ENCODE measurements around the gene RAB3IL1.
A peak's percentile ranks its signal among the peaks of the same experiment; 100 is the strongest.

Gene RAB3IL1

DNA sequence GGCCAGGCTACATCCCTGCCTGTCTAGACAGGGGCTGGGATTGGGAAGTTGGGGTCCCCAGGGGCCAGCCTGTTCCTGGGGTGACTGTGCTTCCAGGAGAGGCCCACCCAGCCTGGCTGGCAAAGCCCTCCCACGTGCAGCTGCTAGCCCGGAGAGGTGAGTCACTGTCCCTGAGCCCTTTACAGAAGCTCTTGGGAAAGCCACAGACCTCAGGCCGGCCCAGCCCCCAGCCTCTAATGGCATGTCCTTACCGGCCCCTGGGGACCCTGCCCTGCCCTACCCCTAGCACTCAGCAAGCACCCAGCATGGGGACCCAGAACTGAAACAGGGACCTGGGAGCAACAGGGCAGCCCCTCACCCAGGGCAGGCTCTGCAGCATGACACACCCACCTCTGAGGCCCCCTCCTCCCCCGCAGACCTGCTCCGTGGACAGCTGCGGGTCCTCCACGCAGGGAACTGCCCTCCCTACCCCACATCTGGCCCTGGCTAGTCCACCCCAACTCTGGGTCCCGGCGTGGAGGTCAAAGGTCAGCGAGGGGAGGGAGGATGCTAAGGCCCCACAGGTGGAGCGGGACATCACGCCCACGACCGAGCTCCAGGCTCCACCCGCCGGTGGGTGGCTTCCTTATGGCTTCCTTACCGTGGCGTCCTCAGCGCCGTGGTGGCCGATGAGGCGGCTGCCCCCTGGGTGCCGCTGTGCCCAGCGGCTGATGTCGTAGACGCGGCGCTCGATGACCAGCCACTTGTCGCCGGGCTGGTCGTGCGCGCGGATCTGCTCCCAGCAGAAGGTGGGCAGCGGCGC, 26.6 kb downstream of the RAB3IL1 start:
- Histone ChIP-seq H3K9me3 (ENCODE audit: control insufficient read depth, insufficient read depth, low read depth, low read length) (peaks cover 7% of the 10 kb centered on the region; the same call in 1 of the 2 replicates), H3K9ac (ENCODE audit: low read length) (peak overlapping the region; percentile 62), H3K36me3 (ENCODE audit: control insufficient read depth, insufficient read depth, low read length) (no peaks in the 10 kb centered on the region), H3K27ac (ENCODE audit: low read depth, low read length) (no peak overlapping the region), H3K4me3 (ENCODE audit: low read depth, low read length) (peak overlapping the region; percentile 95), H3K27me3 (ENCODE audit: control insufficient read depth, insufficient read depth, low read length) (no peaks in the 10 kb centered on the region; the same call in 1 of the 2 replicates), H3K4me1 (ENCODE audit: control insufficient read depth, insufficient read depth, low read length) (peaks cover 10% of the 10 kb centered on the region)

GRCh38 chr11:61889831-61890230, 27.5 kb downstream of the RAB3IL1 start:
- no peak overlapping the region for H3K27ac ChIP-seq (ENCODE audit: low read depth, low read length)

DNA sequence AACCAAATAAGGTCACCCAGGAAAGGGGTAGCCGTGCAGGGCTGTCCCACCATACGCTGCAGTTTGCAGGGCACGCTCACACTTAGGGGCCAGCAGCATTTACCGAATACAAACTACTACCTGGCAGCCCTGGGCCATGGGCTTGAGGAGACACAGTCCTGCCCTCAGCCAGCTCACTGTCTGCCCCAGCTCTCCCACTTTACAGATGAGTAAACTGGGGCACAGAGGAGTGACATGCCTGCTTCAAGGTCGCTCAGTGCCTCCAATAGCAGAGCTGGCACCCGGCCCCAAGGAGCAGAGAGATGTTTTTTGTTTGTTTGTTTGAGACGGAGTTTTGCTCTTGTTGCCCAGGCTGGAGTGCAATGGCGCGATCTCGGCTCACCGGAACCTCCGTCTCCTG, 28.8 kb downstream of the RAB3IL1 start:
- no peaks in the 10 kb centered on the region; the same call in 1 of the 2 replicates for H3K27me3 ChIP-seq (ENCODE audit: control insufficient read depth, insufficient read depth, low read length)
- H3K9me3 ChIP-seq (ENCODE audit: control insufficient read depth, insufficient read depth, low read depth, low read length) = peaks cover 7% of the 10 kb centered on the region; the same call in 1 of the 2 replicates
- H3K27ac ChIP-seq (ENCODE audit: low read depth, low read length) = no peak overlapping the region
- H3K9ac ChIP-seq (ENCODE audit: low read length) = no peak overlapping the region
- H3K4me3 ChIP-seq (ENCODE audit: low read depth, low read length) = no peak overlapping the region
- H3K4me1 ChIP-seq (ENCODE audit: control insufficient read depth, insufficient read depth, low read length) = peaks cover 15% of the 10 kb centered on the region
- H3K36me3 ChIP-seq (ENCODE audit: control insufficient read depth, insufficient read depth, low read length) = no peaks in the 10 kb centered on the region

More at GRCh38 chr11:61889831-61890230, 27.5 kb downstream of the RAB3IL1 start:
- no peaks in the 10 kb centered on the region; the same call in 1 of the 2 replicates for H3K27me3 ChIP-seq (ENCODE audit: control insufficient read depth, insufficient read depth, low read length)
- peak overlapping the region; percentile 95; the same call in 1 of the 2 replicates for H3K4me3 ChIP-seq (ENCODE audit: low read depth, low read length)
- H3K4me1 ChIP-seq (ENCODE audit: control insufficient read depth, insufficient read depth, low read length) = peaks cover 15% of the 10 kb centered on the region
- H3K9me3 ChIP-seq (ENCODE audit: control insufficient read depth, insufficient read depth, low read depth, low read length) = peaks cover 7% of the 10 kb centered on the region; the same call in 1 of the 2 replicates
- H3K9ac ChIP-seq (ENCODE audit: low read length) = no peak overlapping the region
- H3K36me3 ChIP-seq (ENCODE audit: control insufficient read depth, insufficient read depth, low read length) = no peaks in the 10 kb centered on the region

DNA sequence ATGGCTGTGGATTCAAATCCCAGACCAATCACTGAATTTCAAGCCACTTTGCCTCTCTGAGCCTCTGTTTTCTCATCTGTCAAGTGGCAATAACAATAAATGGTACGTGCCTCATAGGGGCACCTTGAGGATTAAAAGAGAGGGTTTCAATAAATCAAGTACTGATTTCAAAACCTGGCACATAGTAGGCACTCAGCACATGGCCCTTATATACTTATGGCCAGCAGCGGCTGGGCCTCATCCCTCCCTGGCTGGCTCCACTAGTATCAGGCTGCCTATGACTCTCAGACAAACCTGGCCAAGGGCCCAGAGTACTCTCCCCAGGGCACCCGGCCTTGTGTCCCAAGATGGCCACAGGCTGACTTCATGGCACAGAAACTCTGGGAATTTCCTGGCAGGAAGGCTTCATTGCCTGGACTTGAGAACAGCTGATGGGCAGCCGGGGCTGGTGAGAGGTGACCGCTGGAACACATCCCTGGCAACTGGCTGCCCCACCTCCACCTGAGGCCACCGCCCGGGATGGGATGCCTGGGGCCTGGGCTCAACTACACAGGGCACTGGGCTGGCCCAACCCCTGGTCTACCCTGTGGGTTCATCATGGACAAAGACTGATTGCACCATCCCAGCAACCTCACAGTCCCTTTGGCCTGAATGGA, 29.4 kb downstream of the RAB3IL1 start:
- Histone ChIP-seq H3K27me3 (ENCODE audit: control insufficient read depth, insufficient read depth, low read length) (no peaks in the 10 kb centered on the region; the same call in 1 of the 2 replicates), H3K36me3 (ENCODE audit: control insufficient read depth, insufficient read depth, low read length) (no peaks in the 10 kb centered on the region; the same call in 1 of the 2 replicates), H3K4me3 (ENCODE audit: low read depth, low read length) (no peak overlapping the region), H3K27ac (ENCODE audit: low read depth, low read length) (no peak overlapping the region), H3K4me1 (ENCODE audit: control insufficient read depth, insufficient read depth, low read length) (peaks cover 15% of the 10 kb centered on the region), H3K9me3 (ENCODE audit: control insufficient read depth, insufficient read depth, low read depth, low read length) (peaks cover 7% of the 10 kb centered on the region; the same call in 1 of the 2 replicates), H3K9ac (ENCODE audit: low read length) (no peak overlapping the region)

GRCh38 chr11:61886643-61887042, 30.7 kb downstream of the RAB3IL1 start:
- Histone ChIP-seq H3K4me1 (ENCODE audit: control insufficient read depth, insufficient read depth, low read length) (peaks cover 18% of the 10 kb centered on the region), H3K36me3 (ENCODE audit: control insufficient read depth, insufficient read depth, low read length) (no peaks in the 10 kb centered on the region; the same call in 1 of the 2 replicates), H3K4me3 (ENCODE audit: low read depth, low read length) (no peak overlapping the region), H3K27ac (ENCODE audit: low read depth, low read length) (no peak overlapping the region), H3K9me3 (ENCODE audit: control insufficient read depth, insufficient read depth, low read depth, low read length) (peaks cover 7% of the 10 kb centered on the region; the same call in 1 of the 2 replicates), H3K9ac (ENCODE audit: low read length) (no peak overlapping the region), H3K27me3 (ENCODE audit: control insufficient read depth, insufficient read depth, low read length) (no peaks in the 10 kb centered on the region)

GRCh38 chr11:61885784-61886580, 31.4 kb downstream of the RAB3IL1 start:
- no peak overlapping the region for H3K4me3 ChIP-seq (ENCODE audit: low read depth, low read length)
- no peak overlapping the region for H3K27ac ChIP-seq (ENCODE audit: low read depth, low read length)
- H3K27me3 ChIP-seq (ENCODE audit: control insufficient read depth, insufficient read depth, low read length) = no peaks in the 10 kb centered on the region
- H3K4me1 ChIP-seq (ENCODE audit: control insufficient read depth, insufficient read depth, low read length) = peaks cover 24% of the 10 kb centered on the region
- H3K9ac ChIP-seq (ENCODE audit: low read length) = no peak overlapping the region
- H3K36me3 ChIP-seq (ENCODE audit: control insufficient read depth, insufficient read depth, low read length) = no peaks in the 10 kb centered on the region; the same call in 1 of the 2 replicates
- H3K9me3 ChIP-seq (ENCODE audit: control insufficient read depth, insufficient read depth, low read depth, low read length) = peaks cover 7% of the 10 kb centered on the region; the same call in 1 of the 2 replicates

DNA sequence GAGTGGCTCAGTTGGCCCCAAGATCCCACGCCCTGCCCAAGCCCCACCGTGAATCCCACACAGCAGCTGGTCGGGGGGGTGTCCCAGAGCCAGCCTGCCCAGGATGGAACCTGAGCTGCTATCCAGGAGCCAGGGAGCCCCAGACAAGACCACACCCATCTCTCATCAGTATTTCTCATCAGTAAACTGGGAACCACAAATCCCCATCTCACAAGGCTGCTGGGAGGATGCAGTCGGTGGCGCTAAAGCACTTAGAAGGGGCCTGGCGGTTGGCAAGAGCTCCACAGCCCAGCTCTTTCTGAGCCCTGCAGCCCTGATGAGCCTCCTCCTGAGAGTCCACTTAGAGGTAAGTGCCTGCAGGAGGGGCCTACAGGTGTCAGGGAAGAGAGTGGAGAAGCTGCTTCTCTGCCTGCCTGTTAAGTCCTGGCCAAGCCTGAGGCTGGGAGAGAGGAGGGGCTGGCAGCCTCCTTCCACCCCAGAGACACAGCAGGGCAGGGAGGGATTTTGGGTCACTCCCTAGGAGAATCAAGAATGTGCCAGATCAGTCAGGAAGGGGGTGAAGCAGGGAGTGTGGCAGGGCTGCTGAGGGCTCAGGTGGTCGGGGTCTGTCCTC, 32.1 kb downstream of the RAB3IL1 start:
- H3K9me3 ChIP-seq (ENCODE audit: control insufficient read depth, insufficient read depth, low read depth, low read length) = peaks cover 7% of the 10 kb centered on the region; the same call in 1 of the 2 replicates

GRCh38 chr11:61883947-61884346, 33.4 kb downstream of the RAB3IL1 start:
- H3K27ac ChIP-seq (ENCODE audit: low read depth, low read length) = no peak overlapping the region
- H3K9ac ChIP-seq (ENCODE audit: low read length) = no peak overlapping the region
- peaks cover 27% of the 10 kb centered on the region for H3K4me1 ChIP-seq (ENCODE audit: control insufficient read depth, insufficient read depth, low read length)
- peaks cover 2% of the 10 kb centered on the region; the same call in 1 of the 2 replicates for H3K36me3 ChIP-seq (ENCODE audit: control insufficient read depth, insufficient read depth, low read length)
- peaks cover 7% of the 10 kb centered on the region; the same call in 1 of the 2 replicates for H3K9me3 ChIP-seq (ENCODE audit: control insufficient read depth, insufficient read depth, low read depth, low read length)
- H3K27me3 ChIP-seq (ENCODE audit: control insufficient read depth, insufficient read depth, low read length) = no peaks in the 10 kb centered on the region
- H3K4me3 ChIP-seq (ENCODE audit: low read depth, low read length) = no peak overlapping the region

More for the DNA sequence above, 32.1 kb downstream of the RAB3IL1 start:
- Histone ChIP-seq H3K36me3 (ENCODE audit: control insufficient read depth, insufficient read depth, low read length) (no peaks in the 10 kb centered on the region; the same call in 1 of the 2 replicates), H3K9ac (ENCODE audit: low read length) (no peak overlapping the region), H3K4me1 (ENCODE audit: control insufficient read depth, insufficient read depth, low read length) (peaks cover 19% of the 10 kb centered on the region), H3K4me3 (ENCODE audit: low read depth, low read length) (no peak overlapping the region), H3K27me3 (ENCODE audit: control insufficient read depth, insufficient read depth, low read length) (no peaks in the 10 kb centered on the region), H3K27ac (ENCODE audit: low read depth, low read length) (no peak overlapping the region)

GRCh38 chr11:61883327-61883726, 34.0 kb downstream of the RAB3IL1 start:
- Histone ChIP-seq H3K4me1 (ENCODE audit: control insufficient read depth, insufficient read depth, low read length) (peaks cover 27% of the 10 kb centered on the region), H3K4me3 (ENCODE audit: low read depth, low read length) (no peak overlapping the region), H3K27ac (ENCODE audit: low read depth, low read length) (no peak overlapping the region), H3K27me3 (ENCODE audit: control insufficient read depth, insufficient read depth, low read length) (no peaks in the 10 kb centered on the region), H3K9me3 (ENCODE audit: control insufficient read depth, insufficient read depth, low read depth, low read length) (peaks cover 7% of the 10 kb centered on the region; the same call in 1 of the 2 replicates), H3K36me3 (ENCODE audit: control insufficient read depth, insufficient read depth, low read length) (peaks cover 2% of the 10 kb centered on the region; the same call in 1 of the 2 replicates), H3K9ac (ENCODE audit: low read length) (no peak overlapping the region)

- Histone ChIP-seq H3K27me3 (ENCODE audit: control insufficient read depth, insufficient read depth, low read length) (no peaks in the 10 kb centered on the region), H3K9me3 (ENCODE audit: control insufficient read depth, insufficient read depth, low read depth, low read length) (peaks cover 7% of the 10 kb centered on the region; the same call in 1 of the 2 replicates), H3K4me1 (ENCODE audit: control insufficient read depth, insufficient read depth, low read length) (peaks cover 27% of the 10 kb centered on the region), H3K9ac (ENCODE audit: low read length) (no peak overlapping the region), H3K36me3 (ENCODE audit: control insufficient read depth, insufficient read depth, low read length) (peaks cover 7% of the 10 kb centered on the region; the same call in 1 of the 2 replicates), H3K4me3 (ENCODE audit: low read depth, low read length) (no peak overlapping the region), H3K27ac (ENCODE audit: low read depth, low read length) (no peak overlapping the region)
These were observed 34.5 kb downstream of the RAB3IL1 start for GRCh38 chr11:61882879-61883278.

Measured in HUES6 (cell line).